Fibroblast of lung (primary cell): Measurements from ENCODE around the gene MESD.

Source experiments
- EZH2 ChIP-seq: IDR thresholded peaks from 2 replicates; pipeline ENCODE4 v1.5.1; 2012; ENCODE audit warnings: low read length, control low read depth, mild to moderate bottlenecking; ENCODE audit errors: missing control alignments
- TF ChIP-seq, protein P1 (sequence below), 2 donors: IDR thresholded peaks in 1 of 2; conservative IDR thresholded peaks in 1 of 2; 1 replicate in 1 of 2; 2 replicates in 1 of 2; pipeline ENCODE4 v1.5.1; 2011 to 2012; ENCODE audit warnings: low read length in 2 of 2, control low read depth in 1 of 2, inconsistent platforms in 1 of 2, low read depth in 1 of 2, mild to moderate bottlenecking in 1 of 2

DNA sequence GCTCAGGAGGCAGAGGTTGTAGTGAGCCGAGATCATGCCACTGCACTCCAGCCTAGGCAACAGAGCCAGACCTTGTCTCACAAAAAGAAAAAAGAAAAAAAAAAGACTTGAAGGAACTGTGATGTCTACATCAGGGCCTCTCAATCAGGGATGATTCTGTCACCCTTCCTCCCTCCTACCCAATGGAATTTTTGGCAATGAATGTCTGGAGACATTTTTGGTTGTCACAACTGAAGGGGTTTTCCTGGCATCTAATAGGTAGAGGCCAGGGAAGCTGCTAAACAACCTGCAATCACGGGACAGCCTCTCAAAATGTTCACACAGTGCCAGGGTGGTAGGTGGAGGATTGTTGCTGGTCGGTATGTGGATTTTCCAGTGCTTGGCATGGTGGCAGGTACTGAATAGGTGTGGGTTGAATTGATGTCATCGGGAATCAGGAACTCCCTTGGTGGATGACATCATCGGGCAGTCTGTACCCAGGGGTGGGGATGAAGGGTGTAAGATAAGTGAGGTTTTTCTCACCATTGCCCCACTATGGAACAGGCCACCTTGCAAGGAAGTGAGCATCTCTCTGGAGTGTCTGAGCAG, 71.3 kb downstream of the MESD start:
- TF ChIP-seq, protein P1, sequence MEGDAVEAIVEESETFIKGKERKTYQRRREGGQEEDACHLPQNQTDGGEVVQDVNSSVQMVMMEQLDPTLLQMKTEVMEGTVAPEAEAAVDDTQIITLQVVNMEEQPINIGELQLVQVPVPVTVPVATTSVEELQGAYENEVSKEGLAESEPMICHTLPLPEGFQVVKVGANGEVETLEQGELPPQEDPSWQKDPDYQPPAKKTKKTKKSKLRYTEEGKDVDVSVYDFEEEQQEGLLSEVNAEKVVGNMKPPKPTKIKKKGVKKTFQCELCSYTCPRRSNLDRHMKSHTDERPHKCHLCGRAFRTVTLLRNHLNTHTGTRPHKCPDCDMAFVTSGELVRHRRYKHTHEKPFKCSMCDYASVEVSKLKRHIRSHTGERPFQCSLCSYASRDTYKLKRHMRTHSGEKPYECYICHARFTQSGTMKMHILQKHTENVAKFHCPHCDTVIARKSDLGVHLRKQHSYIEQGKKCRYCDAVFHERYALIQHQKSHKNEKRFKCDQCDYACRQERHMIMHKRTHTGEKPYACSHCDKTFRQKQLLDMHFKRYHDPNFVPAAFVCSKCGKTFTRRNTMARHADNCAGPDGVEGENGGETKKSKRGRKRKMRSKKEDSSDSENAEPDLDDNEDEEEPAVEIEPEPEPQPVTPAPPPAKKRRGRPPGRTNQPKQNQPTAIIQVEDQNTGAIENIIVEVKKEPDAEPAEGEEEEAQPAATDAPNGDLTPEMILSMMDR (conservative IDR thresholded peaks at IDR 0.05 in 1 of 2, IDR thresholded peaks at IDR 0.05 in 1 of 2; ENCODE audit: low read depth in 1 of 2, low read length in 2 of 2) = no peak
- TF ChIP-seq EZH2 = no peak
